Peyer's patch (tissue), 4 donors: ENCODE results near the gene NIPBL. TPM values are rescaled to one million over a fixed set of nuclear protein-coding genes. Genes with fewer than 3 reads are reported as not detected.

Experiments used
- DNase-seq, 3 donors: peaks; one replicate each; pipeline ENCODE4 v3.0.0-alpha.2; 2017 to 2019
- H3K27ac ChIP-seq, 4 donors: fragments of 200-600 bp; sonication (generic); one replicate each; pipeline ENCODE4 v1.5.1; 2016 to 2019
- H3K27me3 ChIP-seq, 2 donors: fragments of 200-600 bp; sonication (generic); one replicate each; pipeline ENCODE4 v1.5.1; 2019
- H3K36me3 ChIP-seq, 3 donors: fragments of 200-600 bp; sonication (generic); one replicate each; pipeline ENCODE4 v1.5.1; 2016 to 2019
- H3K4me1 ChIP-seq, 4 donors: fragments of 200-600 bp; sonication (generic); one replicate each; pipeline ENCODE4 v1.5.1; 2016 to 2019
- H3K4me3 ChIP-seq, 4 donors: fragments of 200-600 bp; sonication (generic); 1 replicate in 3 of 4; 2 replicates in 1 of 4; pipeline ENCODE4 v1.5.1; 2016 to 2019; ENCODE audit warnings: mild to moderate bottlenecking in 1 of 4
- H3K9me3 ChIP-seq, 4 donors: fragments of 200-600 bp; sonication (generic); one replicate each; pipeline ENCODE4 v1.5.1; 2016 to 2019; ENCODE audit warnings: mild to moderate bottlenecking in 1 of 4
- POLR2A ChIP-seq, 2 donors: fragments of 450-650 bp; IDR thresholded peaks; one replicate each; pipeline ENCODE4 v1.5.1; 2017; ENCODE audit warnings: antibody characterized with exemption in 2 of 2, mild to moderate bottlenecking in 2 of 2, moderate library complexity in 2 of 2
- total RNA-seq, 4 donors: library from RNA; depleted of rRNA; stranded (reverse); fragments of >200 nt; gene quantifications; one replicate each; pipeline ENCODE4 v1.1.0, GENCODE V29; 2016
- TF ChIP-seq, protein P1 (sequence below), 6 experiments: fragments of 450-650 bp in 4 of 6; fragments of 200-600 bp in 2 of 6; sonication (generic) in 1 of 6; IDR thresholded peaks; one replicate each; pipeline ENCODE4 v1.5.1; 2017 to 2019; ENCODE audit warnings: antibody characterized with exemption in 6 of 6, mild to moderate bottlenecking in 3 of 6, moderate library complexity in 1 of 6

The NIPBL gene
- total RNA-seq, 4 donors from 2014 or later = 48.7 to 109 (median 68.8) TPM

DNA sequence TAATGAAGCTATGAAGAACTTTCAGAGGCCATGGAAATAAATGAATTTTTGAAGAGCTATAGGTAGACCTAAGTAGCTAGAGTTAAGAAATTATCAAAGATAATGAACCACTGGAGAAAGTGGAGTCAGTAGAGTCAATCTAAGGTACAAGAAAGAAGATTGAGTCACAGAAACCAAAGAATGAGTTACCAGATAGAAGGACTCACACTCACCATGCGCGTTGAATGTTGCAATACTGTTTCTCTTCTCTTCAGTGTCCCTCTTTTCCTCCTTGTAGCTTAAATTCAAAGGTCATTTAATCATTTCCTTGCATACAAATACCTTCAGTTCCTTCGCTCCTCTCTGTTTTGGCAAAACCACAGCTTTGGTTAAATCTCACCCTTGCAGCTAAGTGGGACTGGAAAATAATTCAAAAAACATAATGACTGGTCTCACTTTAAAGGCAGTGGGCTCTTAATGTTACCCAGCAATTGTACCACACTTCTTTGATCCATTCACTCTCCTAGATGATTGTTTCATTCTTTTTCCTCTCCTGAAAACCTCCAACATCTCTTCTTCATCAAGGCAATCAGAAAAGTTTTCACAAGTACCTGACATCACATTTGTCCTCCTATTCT lies 58.3 kb downstream of the NIPBL start:
- H3K27me3 ChIP-seq = no peaks in the 10 kb centered on the region
- no peak overlapping the region for H3K4me3 ChIP-seq
- H3K27ac ChIP-seq = no peak overlapping the region
- peaks cover 0 to 5% (median 2%) of the 10 kb centered on the region in 4 donors for H3K4me1 ChIP-seq
- TF ChIP-seq, protein P1, sequence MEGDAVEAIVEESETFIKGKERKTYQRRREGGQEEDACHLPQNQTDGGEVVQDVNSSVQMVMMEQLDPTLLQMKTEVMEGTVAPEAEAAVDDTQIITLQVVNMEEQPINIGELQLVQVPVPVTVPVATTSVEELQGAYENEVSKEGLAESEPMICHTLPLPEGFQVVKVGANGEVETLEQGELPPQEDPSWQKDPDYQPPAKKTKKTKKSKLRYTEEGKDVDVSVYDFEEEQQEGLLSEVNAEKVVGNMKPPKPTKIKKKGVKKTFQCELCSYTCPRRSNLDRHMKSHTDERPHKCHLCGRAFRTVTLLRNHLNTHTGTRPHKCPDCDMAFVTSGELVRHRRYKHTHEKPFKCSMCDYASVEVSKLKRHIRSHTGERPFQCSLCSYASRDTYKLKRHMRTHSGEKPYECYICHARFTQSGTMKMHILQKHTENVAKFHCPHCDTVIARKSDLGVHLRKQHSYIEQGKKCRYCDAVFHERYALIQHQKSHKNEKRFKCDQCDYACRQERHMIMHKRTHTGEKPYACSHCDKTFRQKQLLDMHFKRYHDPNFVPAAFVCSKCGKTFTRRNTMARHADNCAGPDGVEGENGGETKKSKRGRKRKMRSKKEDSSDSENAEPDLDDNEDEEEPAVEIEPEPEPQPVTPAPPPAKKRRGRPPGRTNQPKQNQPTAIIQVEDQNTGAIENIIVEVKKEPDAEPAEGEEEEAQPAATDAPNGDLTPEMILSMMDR (IDR thresholded peaks at IDR 0.05) = no peak
- no peak for TF ChIP-seq POLR2A (IDR thresholded peaks at IDR 0.05)
- H3K9me3 ChIP-seq = no peaks in the 10 kb centered on the region
- no peak for DNase-seq
- no peaks in the 10 kb centered on the region for H3K36me3 ChIP-seq

DNA sequence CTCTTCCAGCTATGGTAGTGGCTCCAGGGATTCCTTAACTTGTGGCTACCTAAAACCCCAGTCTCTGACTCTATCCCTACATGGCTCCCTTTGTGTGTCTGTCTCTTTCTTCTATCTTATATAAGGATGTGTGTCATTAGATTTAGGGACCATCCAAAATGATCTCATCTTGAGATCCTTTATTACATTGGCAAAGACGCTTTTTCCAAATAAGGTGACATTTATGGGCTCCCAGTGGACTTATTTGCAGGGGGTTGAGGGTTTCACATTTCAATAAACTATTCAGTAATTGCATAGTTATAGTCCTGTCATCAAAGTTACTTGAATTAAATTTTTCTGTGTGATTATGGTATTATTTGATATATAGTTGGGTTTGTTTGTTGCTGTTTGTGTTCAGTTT lies 59.2 kb downstream of the NIPBL start:
- peaks cover 0 to 9% (median 0%) of the 10 kb centered on the region in 4 donors for H3K4me1 ChIP-seq
- H3K27ac ChIP-seq = no peak overlapping the region

DNA sequence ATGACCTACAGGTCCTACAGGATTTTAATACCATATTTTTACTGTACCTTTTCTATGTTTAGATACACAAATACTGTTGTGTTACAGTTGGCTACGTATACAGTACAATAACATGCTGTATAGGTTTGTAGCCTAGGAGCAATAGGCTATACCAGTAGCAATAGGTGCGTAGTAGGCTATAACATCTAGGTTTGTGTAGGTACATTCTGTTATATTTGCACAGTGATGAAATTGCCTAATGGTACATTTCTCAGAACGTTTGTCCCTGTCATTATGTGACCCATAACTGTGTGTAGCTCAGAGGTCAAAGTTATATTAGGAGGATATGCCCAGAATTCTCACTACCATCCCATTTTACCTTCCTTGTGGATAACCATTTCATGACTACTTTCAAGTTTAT lies 59.7 kb downstream of the NIPBL start:
- no peaks in the 10 kb centered on the region for H3K9me3 ChIP-seq
- H3K36me3 ChIP-seq = no peaks in the 10 kb centered on the region
- H3K4me3 ChIP-seq = no peak overlapping the region
- H3K4me1 ChIP-seq = peaks cover 0 to 9% (median 0%) of the 10 kb centered on the region in 4 donors
- TF ChIP-seq, protein P1 (IDR thresholded peaks at IDR 0.05) = no peak
- TF ChIP-seq POLR2A (IDR thresholded peaks at IDR 0.05) = no peak
- H3K27me3 ChIP-seq = no peaks in the 10 kb centered on the region
- no peak for DNase-seq
- H3K27ac ChIP-seq = no peak overlapping the region

More for the DNA sequence above, 59.2 kb downstream of the NIPBL start:
- Histone ChIP-seq H3K36me3 (no peaks in the 10 kb centered on the region), H3K9me3 (no peaks in the 10 kb centered on the region), H3K4me3 (no peak overlapping the region), H3K27me3 (no peaks in the 10 kb centered on the region)
- TF ChIP-seq POLR2A (IDR thresholded peaks at IDR 0.05) = no peak
- TF ChIP-seq, protein P1 (IDR thresholded peaks at IDR 0.05) = no peak
- DNase-seq = no peak

DNA sequence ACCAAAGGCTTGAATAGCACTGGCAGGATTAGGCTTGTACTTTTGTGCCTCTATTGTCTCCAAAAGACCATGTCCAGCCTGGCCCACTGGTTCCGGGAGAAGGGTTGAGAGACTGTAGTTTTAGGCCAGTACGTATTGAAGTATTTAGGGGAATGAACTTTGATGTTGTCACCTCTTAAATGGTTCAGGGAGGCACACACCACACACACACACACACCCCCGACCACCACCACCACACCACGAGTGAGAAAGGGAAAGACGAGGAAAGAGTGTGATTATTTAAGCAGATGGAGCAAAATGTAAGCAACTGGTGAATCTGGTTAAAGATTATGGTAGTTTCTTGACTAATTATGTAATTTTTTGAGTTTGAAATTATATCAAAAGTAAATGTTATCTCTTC lies 61.6 kb downstream of the NIPBL start:
- Histone ChIP-seq H3K27me3 (no peaks in the 10 kb centered on the region), H3K4me1 (peaks cover 0 to 9% (median 0%) of the 10 kb centered on the region in 4 donors), H3K27ac (no peak overlapping the region), H3K36me3 (no peaks in the 10 kb centered on the region), H3K9me3 (no peaks in the 10 kb centered on the region), H3K4me3 (no peak overlapping the region)
- DNase-seq = no peak
- TF ChIP-seq POLR2A (IDR thresholded peaks at IDR 0.05) = no peak
- TF ChIP-seq, protein P1 (IDR thresholded peaks at IDR 0.05) = no peak

DNA sequence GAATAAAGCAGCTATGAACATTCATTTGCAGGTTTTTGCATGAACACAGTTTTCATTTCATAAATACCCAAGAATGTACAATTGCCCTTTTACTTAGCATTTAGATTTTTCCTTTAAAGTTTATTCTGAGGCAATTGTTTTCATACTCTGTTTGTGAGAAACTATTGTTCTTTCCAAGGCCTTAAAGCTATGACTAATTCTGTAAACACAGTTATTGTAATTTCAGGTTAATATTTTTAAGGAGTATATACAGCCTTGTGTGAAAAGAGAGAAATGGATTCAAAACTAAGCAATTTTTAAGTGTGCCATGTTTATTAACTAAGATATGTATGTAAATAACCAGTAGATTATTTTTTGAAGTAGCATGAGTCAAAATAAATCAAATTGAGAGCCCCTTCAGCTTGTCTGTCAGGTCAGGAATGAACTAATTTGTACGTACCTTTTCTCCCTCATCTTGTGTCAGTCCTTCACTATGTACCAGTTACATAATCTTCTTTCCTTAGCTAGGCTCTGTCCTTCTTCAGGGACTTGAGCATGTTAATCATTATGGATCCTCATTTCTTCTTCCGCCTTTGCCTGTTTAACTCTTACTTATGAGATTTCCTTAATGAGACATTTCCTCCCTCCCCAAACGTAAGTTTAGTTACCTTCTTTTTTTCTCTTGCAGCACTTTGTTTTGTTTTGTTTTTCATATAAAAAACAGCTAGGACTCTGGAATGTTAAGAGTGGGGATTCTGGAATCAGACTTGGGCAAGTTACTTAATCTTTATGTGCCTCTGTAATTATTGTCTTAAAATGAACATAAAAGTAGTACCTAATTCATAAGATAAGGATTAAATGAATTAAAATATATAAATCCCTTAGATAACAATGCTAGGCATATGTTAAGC lies 63.6 kb downstream of the NIPBL start:
- no peaks in the 10 kb centered on the region for H3K27me3 ChIP-seq
- H3K4me1 ChIP-seq = peaks cover 0 to 9% (median 0%) of the 10 kb centered on the region in 4 donors
- TF ChIP-seq, protein P1 (IDR thresholded peaks at IDR 0.05) = no peak
- TF ChIP-seq POLR2A (IDR thresholded peaks at IDR 0.05) = no peak
- H3K4me3 ChIP-seq = no peak overlapping the region
- no peaks in the 10 kb centered on the region for H3K9me3 ChIP-seq
- DNase-seq = no peak
- H3K36me3 ChIP-seq = no peaks in the 10 kb centered on the region
- no peak overlapping the region for H3K27ac ChIP-seq
